HG03064 (cell line): ENCODE data around the gene MANBA.
"Not testable (repeated sequence)": the region's sequence is repeated elsewhere in the genome, so short reads cannot be mapped to it uniquely, and the experiment has no call there.

Source experiments
- ATAC-seq: cut with Tn5 transposase; IDR thresholded peaks from one replicate; pipeline ENCODE4 v1.9.1; 2021; ENCODE audit warnings: low read depth; ENCODE audit not compliant: unreplicated experiment

Gene MANBA

GRCh38 chr4:102764901-102765300 lies 4.1 kb upstream of the MANBA start:
- no peak for ATAC-seq

GRCh38 chr4:102761906-102762305 lies 1.1 kb upstream of the MANBA start:
- ATAC-seq, result no peak

- ATAC-seq, result peak; percentile 13
Observed at GRCh38 chr4:102761296-102761701, 531 bp upstream of the MANBA start.

- peak; percentile 45 for ATAC-seq
Observed at GRCh38 chr4:102759831-102760644, 730 bp downstream of the MANBA start.

- ATAC-seq, result no peak
Observed at GRCh38 chr4:102758241-102759160, 2.3 kb downstream of the MANBA start.

- ATAC-seq, result no peak
Observed at GRCh38 chr4:102757681-102758080, 3.1 kb downstream of the MANBA start.

- no peak for ATAC-seq
Observed at GRCh38 chr4:102754044-102754443, 6.7 kb downstream of the MANBA start.

GRCh38 chr4:102751941-102752340 lies 8.8 kb downstream of the MANBA start:
- no peak for ATAC-seq

GRCh38 chr4:102743352-102743751 lies 17.4 kb downstream of the MANBA start:
- ATAC-seq, result peak; percentile 99

- not testable (repeated sequence) for ATAC-seq
Observed at GRCh38 chr4:102738802-102739201, 22.0 kb downstream of the MANBA start.

- ATAC-seq, result no peak
Observed at GRCh38 chr4:102736636-102737549, 23.9 kb downstream of the MANBA start.

GRCh38 chr4:102735582-102735981 lies 25.2 kb downstream of the MANBA start:
- no peak for ATAC-seq

GRCh38 chr4:102734591-102735385 lies 26.0 kb downstream of the MANBA start:
- peak; percentile 100 for ATAC-seq

- no peak for ATAC-seq
Observed at GRCh38 chr4:102734116-102734515, 26.7 kb downstream of the MANBA start.

GRCh38 chr4:102733084-102733483 lies 27.7 kb downstream of the MANBA start:
- ATAC-seq, result no peak

GRCh38 chr4:102732678-102733077 lies 28.1 kb downstream of the MANBA start:
- no peak for ATAC-seq

- no peak for ATAC-seq
Observed at GRCh38 chr4:102730968-102731533, 29.7 kb downstream of the MANBA start.

GRCh38 chr4:102729486-102729885 lies 31.3 kb downstream of the MANBA start:
- not testable (repeated sequence) for ATAC-seq

GRCh38 chr4:102726919-102727318 lies 33.8 kb downstream of the MANBA start:
- ATAC-seq, result not testable (repeated sequence)
